A673 (cell line): ENCODE results near the gene MOB4. TPM values are rescaled to one million over a fixed set of nuclear protein-coding genes. Genes with fewer than 3 reads are reported as not detected.

ENCODE experiments used
- BruUV-seq: library from RNA; stranded (reverse); fragments of 400-500 nt; replicated peaks from 2 replicates; lab custom pipeline; 2021; lab: Mats Ljungman, UMichigan
- CTCF ChIA-PET: fragments of 300-600 bp; sonication (Branson Sonifier 250); formaldehyde crosslinking; loops from one replicate; lab custom pipeline; 2022; ENCODE audit warnings: antibody characterized with exemption; lab: Charles Lee
- POLR2A ChIA-PET: fragments of 300-600 bp; sonication (Branson Sonifier 250); formaldehyde crosslinking; loops from one replicate; lab custom pipeline; 2022; ENCODE audit warnings: antibody characterized with exemption; ENCODE audit not compliant: low non-redundant PET; lab: Charles Lee
- DNase-seq: peaks from one replicate; pipeline ENCODE4 v3.0.0-alpha.2; 2015; ENCODE audit warnings: low spot score
- H3K27ac ChIP-seq: fragments of 200-600 bp; sonication (generic); 2 replicates; pipeline ENCODE4 v1.5.1; 2016; ENCODE audit warnings: mixed run types, low read depth, mild to moderate bottlenecking, mixed read lengths, antibody characterized with exemption, low read length; ENCODE audit not compliant: poor library complexity, severe bottlenecking
- H3K27me3 ChIP-seq: fragments of 200-600 bp; sonication (generic); replicated peaks from 2 replicates; pipeline ENCODE4 v1.6.1; 2017; ENCODE audit warnings: mixed run types, low read depth, mild to moderate bottlenecking, mixed read lengths, antibody characterized with exemption, low read length; ENCODE audit not compliant: insufficient read depth, poor library complexity
- H3K36me3 ChIP-seq: fragments of 200-600 bp; sonication (generic); 2 replicates; pipeline ENCODE4 v1.6.1; 2016; ENCODE audit warnings: mixed run types, mild to moderate bottlenecking, mixed read lengths, antibody characterized with exemption, low read length; ENCODE audit not compliant: insufficient read depth, poor library complexity, severe bottlenecking
- H3K4me1 ChIP-seq: fragments of 200-600 bp; sonication (generic); 2 replicates; pipeline ENCODE4 v1.6.1; 2017; ENCODE audit warnings: mixed run types, mild to moderate bottlenecking, mixed read lengths, antibody characterized with exemption, low read length; ENCODE audit not compliant: insufficient read depth, poor library complexity, severe bottlenecking
- H3K4me3 ChIP-seq: fragments of 200-600 bp; sonication (generic); 2 replicates; pipeline ENCODE4 v1.5.1; 2016; ENCODE audit warnings: low read depth, mixed run types, mild to moderate bottlenecking, mixed read lengths, low read length; ENCODE audit not compliant: poor library complexity, severe bottlenecking
- H3K9me3 ChIP-seq: fragments of 200-600 bp; sonication (generic); 2 replicates; pipeline ENCODE4 v1.6.1; 2016; ENCODE audit warnings: mixed run types, low read depth, mild to moderate bottlenecking, mixed read lengths, antibody characterized with exemption, low read length; ENCODE audit not compliant: poor library complexity, severe bottlenecking
- CTCF ChIP-seq: fragments of 300-800, 200-600 bp; sonication (generic); conservative IDR thresholded peaks from 2 replicates; pipeline ENCODE4 v1.5.1; 2017; ENCODE audit warnings: low read depth, mild to moderate bottlenecking, antibody characterized with exemption, low read length, moderate library complexity, mixed read lengths
- EZH2 ChIP-seq: fragments of 200-600 bp; sonication (generic); IDR thresholded peaks from 2 replicates; pipeline ENCODE4 v1.6.1; 2017; ENCODE audit warnings: borderline replicate concordance, low read depth, mild to moderate bottlenecking, mixed read lengths, antibody characterized with exemption, low read length; ENCODE audit not compliant: poor library complexity, severe bottlenecking
- intact Hi-C: fragments of 100-400 bp; cut with micrococcal nuclease; formaldehyde crosslinking; loops from one replicate; pipeline ENCODE4 v1.10.0; 2022; ENCODE audit not compliant: unreplicated experiment
- total RNA-seq: library from RNA; stranded (reverse); gene quantifications from 2 replicates; pipeline ENCODE4 v1.2.3, GENCODE V29; 2021

MOB4 gene
- total RNA-seq, 1 experiment from 2014 or later, result 38.0 TPM

DNA sequence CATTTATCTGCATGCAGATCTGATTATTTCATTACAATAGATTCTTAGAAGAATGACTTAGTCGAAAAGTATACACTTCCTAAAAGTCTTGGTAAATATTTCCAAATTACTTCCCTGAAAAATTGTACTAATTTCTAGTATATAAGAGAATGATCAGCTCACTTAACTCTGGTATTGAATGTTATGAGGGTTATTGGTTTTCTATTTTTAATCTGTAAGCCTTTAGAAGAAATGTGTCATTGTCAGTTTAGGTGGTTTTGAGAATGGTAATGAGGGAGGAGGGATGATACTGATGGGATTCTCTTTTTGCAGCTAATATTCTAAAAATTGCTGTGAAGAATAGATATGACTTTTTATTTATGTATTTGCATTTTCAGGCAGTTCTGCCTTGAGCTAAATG is 23.9 kb downstream of the MOB4 start:
- intact Hi-C loops, result no loop called here
- no peak overlapping the region for H3K4me3 ChIP-seq
- CTCF ChIA-PET, result no interaction called here

GRCh38 chr2:197543206-197543605 is 27.3 kb downstream of the MOB4 start:
- intact Hi-C loops, result no loop called here
- H3K27ac ChIP-seq, result no peak overlapping the region
- ChIA-PET CTCF (no interaction called here), POLR2A (no interaction called here)
- peaks cover 27% of the 10 kb centered on the region for H3K36me3 ChIP-seq
- H3K9me3 ChIP-seq, result no peaks in the 10 kb centered on the region
- H3K27me3 ChIP-seq, result no peaks in the 10 kb centered on the region
- TF ChIP-seq CTCF (no peak), EZH2 (no peak)
- DNase-seq, result no peak
- peaks cover 4% of the 10 kb centered on the region for H3K4me1 ChIP-seq
- no peak overlapping the region for H3K4me3 ChIP-seq
- no TSS peak for BruUV-seq

More for the DNA sequence above, 23.9 kb downstream of the MOB4 start:
- TF ChIP-seq CTCF (no peak), EZH2 (no peak)
- peaks cover 49% of the 10 kb centered on the region for H3K36me3 ChIP-seq
- no peak for DNase-seq
- no peaks in the 10 kb centered on the region for H3K27me3 ChIP-seq
- no peaks in the 10 kb centered on the region for H3K9me3 ChIP-seq
- H3K4me1 ChIP-seq, result peaks cover 6% of the 10 kb centered on the region
- POLR2A ChIA-PET, result no interaction called here
- BruUV-seq, result no TSS peak
- no peak overlapping the region for H3K27ac ChIP-seq

GRCh38 chr2:197547163-197547900 is 31.5 kb downstream of the MOB4 start:
- intact Hi-C loops, result no loop called here
- no peak for TF ChIP-seq EZH2
- TF ChIP-seq CTCF, result no peak
- Histone ChIP-seq H3K36me3 (peaks cover 34% of the 10 kb centered on the region), H3K9me3 (no peaks in the 10 kb centered on the region), H3K27me3 (no peaks in the 10 kb centered on the region), H3K4me1 (no peaks in the 10 kb centered on the region), H3K4me3 (no peak overlapping the region), H3K27ac (peak overlapping the region; percentile 12)
- no TSS peak for BruUV-seq
- DNase-seq, result no peak
- CTCF ChIA-PET, result no interaction called here
- POLR2A ChIA-PET, result no interaction called here
